Mesendoderm (in vitro differentiated cells): ENCODE results near the gene ESF1.

ENCODE experiments used
- DNase-seq: peaks from one replicate; pipeline ENCODE4 v3.0.0; 2013
- H2AK5ac ChIP-seq: 2 replicates; pipeline ENCODE4 v1.6.1; 2013; ENCODE audit warnings: low read length, inconsistent platforms
- H2BK120ac ChIP-seq: 2 replicates; pipeline ENCODE4 v1.6.1; 2013; ENCODE audit warnings: low read depth, mild to moderate bottlenecking, low read length, moderate library complexity, mixed read lengths
- H2BK15ac ChIP-seq: replicated peaks from 2 replicates; pipeline ENCODE4 v1.6.1; 2013; ENCODE audit warnings: low read depth, mild to moderate bottlenecking, moderate library complexity
- H2BK5ac ChIP-seq: 2 replicates; pipeline ENCODE4 v1.6.1; 2013; ENCODE audit warnings: low read length, inconsistent platforms
- H3K18ac ChIP-seq: 2 replicates; pipeline ENCODE4 v1.6.1; 2013; ENCODE audit warnings: mild to moderate bottlenecking, low read length, mixed read lengths
- H3K23ac ChIP-seq: one replicate; pipeline ENCODE4 v1.6.1; 2013; ENCODE audit warnings: low read length
- H3K27ac ChIP-seq: 2 replicates; pipeline ENCODE4 v1.5.1; 2013; ENCODE audit warnings: low read depth, mild to moderate bottlenecking, inconsistent platforms, low read length, moderate library complexity
- H3K27me3 ChIP-seq: 2 replicates; pipeline ENCODE4 v1.6.1; 2013; ENCODE audit warnings: low read length, control low read depth, mild to moderate bottlenecking, inconsistent platforms; ENCODE audit not compliant: insufficient read depth, poor library complexity
- H3K36me3 ChIP-seq: 2 replicates; pipeline ENCODE4 v1.6.1; 2013; ENCODE audit warnings: low read length, inconsistent platforms; ENCODE audit not compliant: control insufficient read depth, insufficient read depth
- H3K4ac ChIP-seq: one replicate; pipeline ENCODE4 v1.6.1; 2013; ENCODE audit warnings: low read depth, mild to moderate bottlenecking, low read length, moderate library complexity
- H3K4me1 ChIP-seq: 2 replicates; pipeline ENCODE4 v1.6.1; 2013; ENCODE audit warnings: low read depth, low read length, inconsistent platforms; ENCODE audit not compliant: control insufficient read depth
- H3K4me2 ChIP-seq: 2 replicates; pipeline ENCODE4 v1.6.1; 2013; ENCODE audit warnings: low read length
- H3K4me3 ChIP-seq: 2 replicates; pipeline ENCODE4 v1.5.1; 2013; ENCODE audit warnings: mild to moderate bottlenecking, low read length
- H3K56ac ChIP-seq: one replicate; pipeline ENCODE4 v1.6.1; 2013; ENCODE audit warnings: low read length
- H3K79me1 ChIP-seq: 2 replicates; pipeline ENCODE4 v1.6.1; 2013; ENCODE audit warnings: low read length, inconsistent platforms
- H3K79me2 ChIP-seq: 2 replicates; pipeline ENCODE4 v1.6.1; 2013; ENCODE audit warnings: mild to moderate bottlenecking, low read length; ENCODE audit not compliant: control insufficient read depth, insufficient read depth
- H3K9ac ChIP-seq: 2 replicates; pipeline ENCODE4 v1.6.1; 2013; ENCODE audit warnings: low read length, inconsistent platforms
- H4K5ac ChIP-seq: one replicate; pipeline ENCODE4 v1.6.1; 2013; ENCODE audit warnings: low read length
- H4K8ac ChIP-seq: one replicate; pipeline ENCODE4 v1.6.1; 2013; ENCODE audit warnings: low read depth, mild to moderate bottlenecking, control low read depth, low read length, moderate library complexity
- WGBS: extraction: QIAGEN DNeasy Blood & Tissue Kit; methylation state at CpG from one replicate; pipeline ENCODE4 v1.1.7; 2013; ENCODE audit warnings: low lambda C conversion rate, missing lambda C conversion rate; ENCODE audit not compliant: insufficient coverage; ENCODE audit errors: extremely low coverage; 5-methylcytosine and 5-hydroxymethylcytosine counted together

Gene ESF1

GRCh38 chr20:13708234-13708633 is 76.5 kb downstream of the ESF1 start:
- Histone ChIP-seq H3K4me3 (no peak overlapping the region), H3K18ac (no peak overlapping the region), H3K23ac (no peak overlapping the region), H2BK15ac (no peak overlapping the region), H4K5ac (no peak overlapping the region), H2BK120ac (no peak overlapping the region), H3K9ac (no peak overlapping the region), H4K8ac (no peak overlapping the region), H3K4me1 (no peaks in the 10 kb centered on the region), H2BK5ac (no peak overlapping the region), H2AK5ac (no peak overlapping the region), H3K56ac (no peak overlapping the region), H3K4me2 (no peak overlapping the region), H3K36me3 (no peaks in the 10 kb centered on the region), H3K79me2 (no peaks in the 10 kb centered on the region), H3K27ac (no peak overlapping the region), H3K79me1 (no peaks in the 10 kb centered on the region), H3K27me3 (no peaks in the 10 kb centered on the region), H3K4ac (no peak overlapping the region)
- WGBS: no CpG with 5 or more reads among the region's 1 CpG
- no peak for DNase-seq

GRCh38 chr20:13703265-13703664 is 81.5 kb downstream of the ESF1 start:
- WGBS: 100% methylated on average over 3 of the region's 9 CpGs

DNA sequence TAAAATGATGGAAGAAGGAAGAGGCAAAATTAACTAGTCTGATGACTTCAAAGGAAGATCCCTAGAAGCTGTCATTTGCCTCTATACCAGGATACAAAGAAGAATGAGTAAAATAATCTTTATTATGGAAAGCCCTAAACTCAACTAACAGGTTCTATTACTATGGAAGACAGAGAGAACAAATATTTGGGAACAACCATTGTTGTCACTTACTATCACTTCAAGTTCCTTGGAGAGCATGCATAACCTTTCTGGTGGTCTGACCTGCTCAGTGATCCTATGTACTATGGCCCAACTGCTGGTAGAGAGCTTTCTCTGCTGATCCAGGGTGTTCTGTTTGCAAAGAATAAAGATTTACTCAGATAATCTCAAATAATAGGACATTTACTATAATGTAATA is 83.2 kb downstream of the ESF1 start:
- Histone ChIP-seq H3K36me3 (no peaks in the 10 kb centered on the region), H2BK5ac (no peak overlapping the region), H3K4me1 (no peaks in the 10 kb centered on the region), H3K4me3 (no peak overlapping the region), H3K27ac (no peak overlapping the region), H3K27me3 (no peaks in the 10 kb centered on the region), H3K79me2 (no peaks in the 10 kb centered on the region), H3K9ac (no peak overlapping the region), H4K5ac (no peak overlapping the region), H2BK120ac (no peak overlapping the region), H3K23ac (no peak overlapping the region), H2AK5ac (no peak overlapping the region), H3K79me1 (no peaks in the 10 kb centered on the region), H3K18ac (no peak overlapping the region), H3K56ac (no peak overlapping the region), H3K4me2 (no peak overlapping the region), H4K8ac (no peak overlapping the region), H2BK15ac (no peak overlapping the region), H3K4ac (no peak overlapping the region)
- no peak for DNase-seq

More at GRCh38 chr20:13703265-13703664, 81.5 kb downstream of the ESF1 start:
- Histone ChIP-seq H3K4me1 (no peaks in the 10 kb centered on the region), H2BK120ac (no peak overlapping the region), H4K8ac (no peak overlapping the region), H2BK5ac (no peak overlapping the region), H3K4me2 (no peak overlapping the region), H3K9ac (no peak overlapping the region), H3K4ac (no peak overlapping the region), H3K4me3 (no peak overlapping the region), H3K56ac (no peak overlapping the region), H3K36me3 (no peaks in the 10 kb centered on the region), H3K79me1 (no peaks in the 10 kb centered on the region), H3K79me2 (no peaks in the 10 kb centered on the region), H4K5ac (no peak overlapping the region), H2BK15ac (no peak overlapping the region), H3K27ac (no peak overlapping the region), H3K23ac (no peak overlapping the region), H3K27me3 (no peaks in the 10 kb centered on the region), H3K18ac (no peak overlapping the region), H2AK5ac (no peak overlapping the region)
- DNase-seq: peak; percentile 27

DNA sequence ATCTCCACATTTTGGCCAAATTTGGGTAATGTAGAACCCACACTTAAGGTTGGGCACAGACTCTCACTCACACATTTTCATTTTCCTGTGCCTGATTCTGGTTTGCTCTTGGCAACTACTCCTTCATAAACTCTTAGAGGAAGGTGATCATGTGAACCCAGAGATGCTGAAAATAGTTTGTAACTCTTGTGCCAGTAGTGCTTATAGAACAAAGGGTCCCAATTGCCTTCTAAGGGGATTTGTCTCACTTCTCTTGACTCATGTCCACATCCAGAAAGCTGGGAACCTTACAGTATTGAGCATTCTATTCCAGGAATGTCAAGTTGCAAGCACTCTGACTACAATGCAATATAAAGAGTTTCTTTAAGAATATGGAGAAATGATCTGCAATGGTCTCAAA is 84.0 kb downstream of the ESF1 start:
- no peak overlapping the region for H3K56ac ChIP-seq
- no peaks in the 10 kb centered on the region for H3K79me1 ChIP-seq
- H3K4me3 ChIP-seq: no peak overlapping the region
- H2BK15ac ChIP-seq: no peak overlapping the region
- no peak overlapping the region for H2AK5ac ChIP-seq
- no peaks in the 10 kb centered on the region for H3K36me3 ChIP-seq
- no peak overlapping the region for H3K18ac ChIP-seq
- no peak overlapping the region for H3K27ac ChIP-seq
- H3K4ac ChIP-seq: no peak overlapping the region
- no peaks in the 10 kb centered on the region for H3K27me3 ChIP-seq
- H2BK120ac ChIP-seq: no peak overlapping the region
- no peak overlapping the region for H2BK5ac ChIP-seq
- H3K23ac ChIP-seq: no peak overlapping the region
- no peaks in the 10 kb centered on the region for H3K4me1 ChIP-seq
- H4K5ac ChIP-seq: no peak overlapping the region
- no peaks in the 10 kb centered on the region for H3K79me2 ChIP-seq
- H4K8ac ChIP-seq: no peak overlapping the region
- DNase-seq: no peak
- no peak overlapping the region for H3K4me2 ChIP-seq
- no peak overlapping the region for H3K9ac ChIP-seq

DNA sequence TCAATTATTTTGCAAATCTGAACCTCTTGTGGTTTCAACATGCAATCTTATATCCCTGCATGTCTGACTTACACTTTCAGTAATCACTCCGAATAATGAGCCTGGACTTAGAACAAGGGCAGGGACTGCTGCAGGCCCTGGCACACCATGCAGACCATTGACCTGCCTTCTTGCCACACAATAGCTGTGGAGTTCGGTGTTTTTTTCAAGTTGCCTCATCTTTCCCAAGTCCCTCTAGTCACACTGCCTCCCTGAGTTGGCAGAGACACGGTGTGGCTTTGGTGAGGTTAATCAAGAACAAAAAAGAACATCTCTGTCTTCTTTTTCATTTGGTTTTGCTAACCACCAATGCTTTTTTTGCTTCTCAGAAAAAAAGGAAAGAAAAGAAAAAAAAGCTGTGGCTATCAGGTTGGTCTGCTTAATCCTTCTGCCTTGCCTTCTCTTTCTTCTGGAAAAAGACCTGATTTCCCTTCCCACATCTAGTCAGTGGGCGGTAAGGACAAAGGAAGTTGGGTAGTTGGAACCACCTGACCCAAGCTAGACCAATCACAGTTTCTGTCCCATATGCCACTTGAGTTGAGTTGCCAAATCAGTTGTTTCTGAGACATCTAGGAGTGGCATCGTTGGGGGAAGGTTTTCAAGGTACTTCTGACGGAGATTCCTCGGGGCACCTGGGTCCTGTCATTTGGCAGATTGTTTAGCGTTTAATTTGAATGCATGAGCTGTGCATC is 90.1 kb downstream of the ESF1 start:
- Histone ChIP-seq H3K4ac (no peak overlapping the region), H3K36me3 (no peaks in the 10 kb centered on the region), H3K23ac (no peak overlapping the region), H4K8ac (no peak overlapping the region), H3K56ac (no peak overlapping the region), H3K4me1 (no peaks in the 10 kb centered on the region), H3K4me2 (no peak overlapping the region), H2BK5ac (no peak overlapping the region), H3K27ac (no peak overlapping the region), H2AK5ac (no peak overlapping the region), H3K4me3 (no peak overlapping the region), H3K18ac (no peak overlapping the region), H2BK120ac (no peak overlapping the region), H3K79me1 (no peaks in the 10 kb centered on the region), H3K9ac (no peak overlapping the region), H3K79me2 (no peaks in the 10 kb centered on the region), H2BK15ac (no peak overlapping the region), H4K5ac (no peak overlapping the region), H3K27me3 (no peaks in the 10 kb centered on the region)
- DNase-seq: no peak
- WGBS: no CpG with 5 or more reads among the region's 8 CpGs
